Measurements from ENCODE around the gene SLC34A3. TPM values are rescaled to one million over a fixed set of nuclear protein-coding genes. Genes with fewer than 3 reads are reported as not detected.
A peak's percentile ranks its signal among the peaks of the same experiment; 100 is the strongest.

SLC34A3 gene
- total RNA-seq, 1 donor from 2014 or later, result not detected

GRCh38 chr9:137254624-137255447, 24.1 kb downstream of the SLC34A3 start, which contains the start of gene NELFB:
Gene NELFB, plus strand, starts transcription at chr9:137255327.
- Mint-ChIP-seq H3K27me3 (ENCODE audit: insufficient read depth, low read depth) (peaks cover 9% of the 10 kb centered on the region), H3K9me3 (no peaks in the 10 kb centered on the region), H3K4me3 (peak within 1 kb of the TSS; percentile 95), H3K4me1 (peaks cover 27% of the 10 kb centered on the region), H3K27ac (peak within 1 kb of the TSS; percentile 99), H3K36me3 (peaks cover 9% of the 10 kb centered on the region)
- Histone ChIP-seq H3K36me3 (no peaks in the 10 kb centered on the region), H4K20me1 (ENCODE audit: low read depth) (peaks cover 19% of the 10 kb centered on the region), H3F3A (ENCODE audit: low read depth) (peaks cover 10% of the 10 kb centered on the region), H2AFZ (replicated peaks) (peak within 1 kb of the TSS; percentile 83), H3K9me3 (ENCODE audit: low read depth) (no peaks in the 10 kb centered on the region), H3K9ac (peak within 1 kb of the TSS; percentile 94), H3K27ac (peak within 1 kb of the TSS; percentile 9), H3K4me2 (peak within 1 kb of the TSS; percentile 100), H3K4me3 (peak within 1 kb of the TSS; percentile 99), H3K79me2 (ENCODE audit: low read depth) (peaks cover 20% of the 10 kb centered on the region), H3K27me3 (peaks cover 6% of the 10 kb centered on the region), H3K4me1 (peaks cover 31% of the 10 kb centered on the region)
- DNase-seq (ENCODE audit: low spot score), result peak; percentile 94
- no peak for TF ChIP-seq EZH2 (IDR thresholded peaks at IDR 0.05)
- TF ChIP-seq, protein P1, sequence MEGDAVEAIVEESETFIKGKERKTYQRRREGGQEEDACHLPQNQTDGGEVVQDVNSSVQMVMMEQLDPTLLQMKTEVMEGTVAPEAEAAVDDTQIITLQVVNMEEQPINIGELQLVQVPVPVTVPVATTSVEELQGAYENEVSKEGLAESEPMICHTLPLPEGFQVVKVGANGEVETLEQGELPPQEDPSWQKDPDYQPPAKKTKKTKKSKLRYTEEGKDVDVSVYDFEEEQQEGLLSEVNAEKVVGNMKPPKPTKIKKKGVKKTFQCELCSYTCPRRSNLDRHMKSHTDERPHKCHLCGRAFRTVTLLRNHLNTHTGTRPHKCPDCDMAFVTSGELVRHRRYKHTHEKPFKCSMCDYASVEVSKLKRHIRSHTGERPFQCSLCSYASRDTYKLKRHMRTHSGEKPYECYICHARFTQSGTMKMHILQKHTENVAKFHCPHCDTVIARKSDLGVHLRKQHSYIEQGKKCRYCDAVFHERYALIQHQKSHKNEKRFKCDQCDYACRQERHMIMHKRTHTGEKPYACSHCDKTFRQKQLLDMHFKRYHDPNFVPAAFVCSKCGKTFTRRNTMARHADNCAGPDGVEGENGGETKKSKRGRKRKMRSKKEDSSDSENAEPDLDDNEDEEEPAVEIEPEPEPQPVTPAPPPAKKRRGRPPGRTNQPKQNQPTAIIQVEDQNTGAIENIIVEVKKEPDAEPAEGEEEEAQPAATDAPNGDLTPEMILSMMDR (IDR thresholded peaks at IDR 0.05), result peak; percentile 23

- Mint-ChIP-seq H3K27ac (no peak overlapping the region), H3K4me1 (peaks cover 23% of the 10 kb centered on the region), H3K27me3 (ENCODE audit: insufficient read depth, low read depth) (peaks cover 9% of the 10 kb centered on the region), H3K4me3 (peak overlapping the region; percentile 90), H3K9me3 (no peaks in the 10 kb centered on the region), H3K36me3 (peaks cover 9% of the 10 kb centered on the region)
- Histone ChIP-seq H4K20me1 (ENCODE audit: low read depth) (peaks cover 19% of the 10 kb centered on the region), H2AFZ (replicated peaks) (peak overlapping the region; percentile 83), H3K4me2 (peak overlapping the region; percentile 99), H3K4me1 (peaks cover 31% of the 10 kb centered on the region), H3K36me3 (no peaks in the 10 kb centered on the region), H3K79me2 (ENCODE audit: low read depth) (peaks cover 20% of the 10 kb centered on the region), H3K27ac (peak overlapping the region; percentile 9), H3K27me3 (peaks cover 6% of the 10 kb centered on the region), H3K9me3 (ENCODE audit: low read depth) (no peaks in the 10 kb centered on the region), H3K4me3 (peak overlapping the region; percentile 99), H3K9ac (peak overlapping the region; percentile 94), H3F3A (ENCODE audit: low read depth) (peaks cover 12% of the 10 kb centered on the region)
- TF ChIP-seq EZH2phosphoT487 (IDR thresholded peaks at IDR 0.05) (no peak), EZH2 (IDR thresholded peaks at IDR 0.05) (no peak)
- TF ChIP-seq, protein P1 (IDR thresholded peaks at IDR 0.05), result no peak
- no peak for DNase-seq (ENCODE audit: low spot score)
Measured at GRCh38 chr9:137255448-137256114, 24.9 kb downstream of the SLC34A3 start.

GRCh38 chr9:137256362-137256761, 25.7 kb downstream of the SLC34A3 start:
- Mint-ChIP-seq H3K27ac (no peak overlapping the region), H3K4me1 (peaks cover 20% of the 10 kb centered on the region)

More at GRCh38 chr9:137256362-137256761, 25.7 kb downstream of the SLC34A3 start:
- Histone ChIP-seq H3K4me2 (peak overlapping the region; percentile 99), H3K4me1 (peaks cover 25% of the 10 kb centered on the region), H3K9ac (no peak overlapping the region), H3K79me2 (ENCODE audit: low read depth) (peaks cover 20% of the 10 kb centered on the region), H3K9me3 (ENCODE audit: low read depth) (no peaks in the 10 kb centered on the region), H3K36me3 (no peaks in the 10 kb centered on the region), H3K27ac (no peak overlapping the region), H3K4me3 (peak overlapping the region; percentile 99), H3F3A (ENCODE audit: low read depth) (peaks cover 18% of the 10 kb centered on the region), H3K27me3 (peaks cover 6% of the 10 kb centered on the region), H2AFZ (replicated peaks) (no peak overlapping the region), H4K20me1 (ENCODE audit: low read depth) (peaks cover 19% of the 10 kb centered on the region)
- peak overlapping the region; percentile 90 for H3K4me3 Mint-ChIP-seq
- TF ChIP-seq, protein P1 (IDR thresholded peaks at IDR 0.05), result no peak
- TF ChIP-seq EZH2phosphoT487 (IDR thresholded peaks at IDR 0.05), result no peak
- TF ChIP-seq EZH2 (IDR thresholded peaks at IDR 0.05), result no peak
- H3K9me3 Mint-ChIP-seq, result no peaks in the 10 kb centered on the region
- peaks cover 9% of the 10 kb centered on the region for H3K36me3 Mint-ChIP-seq
- H3K27me3 Mint-ChIP-seq (ENCODE audit: insufficient read depth, low read depth), result peaks cover 9% of the 10 kb centered on the region
- no peak for DNase-seq (ENCODE audit: low spot score)

All from neural progenitor cell (in vitro differentiated cells).